Breast epithelium (tissue), 4 donors: Measurements from ENCODE around the gene TOR1A. TPM values are rescaled to one million over a fixed set of nuclear protein-coding genes. Genes with fewer than 3 reads are reported as not detected.

Experiments used
- DNase-seq, 2 donors: peaks; one replicate each; pipeline ENCODE4 v3.0.0-alpha.2; 2019; ENCODE audit warnings: low spot score in 2 of 2
- H3K27ac ChIP-seq, 2 donors: fragments of 200-600 bp; sonication (generic) in 1 of 2; one replicate each; pipeline ENCODE4 v1.5.1; 2016 to 2019; ENCODE audit warnings: mild to moderate bottlenecking in 1 of 2
- H3K27me3 ChIP-seq, 2 donors: fragments of 200-600 bp; sonication (generic) in 1 of 2; one replicate each; pipeline versions ENCODE4 v1.5.1 to v1.6.0; 2017 to 2019; ENCODE audit warnings: control low read depth in 1 of 2, mild to moderate bottlenecking in 1 of 2
- H3K36me3 ChIP-seq: fragments of 200-600 bp; one replicate; pipeline ENCODE4 v1.5.1; 2019
- H3K4me1 ChIP-seq, 2 donors: fragments of 200-600 bp; sonication (generic); one replicate each; pipeline ENCODE4 v1.5.1; 2016 to 2019; ENCODE audit warnings: control low read depth in 1 of 2
- H3K4me3 ChIP-seq, 3 donors: fragments of 200-600 bp; sonication (generic); 1 replicate in 2 of 3; 2 replicates in 1 of 3; pipeline ENCODE4 v1.5.1; 2016 to 2019; ENCODE audit warnings: mild to moderate bottlenecking in 3 of 3, moderate library complexity in 2 of 3
- H3K9me3 ChIP-seq, 2 donors: fragments of 200-600 bp; sonication (generic) in 1 of 2; one replicate each; pipeline ENCODE4 v1.5.1; 2016 to 2019; ENCODE audit warnings: control low read depth in 1 of 2
- CTCF ChIP-seq, 3 donors: fragments of 450-650 bp; IDR thresholded peaks; one replicate each; pipeline ENCODE4 v1.5.1; 2016 to 2017; ENCODE audit warnings: antibody characterized with exemption in 3 of 3, mild to moderate bottlenecking in 3 of 3, moderate library complexity in 3 of 3
- POLR2A ChIP-seq: fragments of 450-650 bp; IDR thresholded peaks from one replicate; pipeline ENCODE4 v1.6.1; 2016; ENCODE audit warnings: antibody characterized with exemption, mild to moderate bottlenecking, moderate library complexity
- POLR2AphosphoS5 ChIP-seq, 3 donors: sonication (generic); formaldehyde crosslinking; IDR thresholded peaks; one replicate each; pipeline ENCODE4 v1.6.1; 2017; ENCODE audit warnings: antibody characterized with exemption in 3 of 3
- intact Hi-C: fragments of 100-400 bp; cut with DNase I; formaldehyde crosslinking; loops from one replicate; pipeline ENCODE4 v1.15.1; 2023; ENCODE audit warnings: low total_unique reads
- total RNA-seq, 3 donors: library from RNA; depleted of rRNA; stranded (reverse); fragments of >200 nt; gene quantifications; one replicate each; pipeline ENCODE4 v1.1.0, GENCODE V29; 2016

TOR1A gene
- total RNA-seq, 3 donors from 2014 or later: 54.4 to 60.7 (median 57.8) TPM

- TF ChIP-seq CTCF (IDR thresholded peaks at IDR 0.05) (no peak), POLR2AphosphoS5 (IDR thresholded peaks at IDR 0.05) (no peak), POLR2A (no peak)
- H3K27me3 ChIP-seq: no peaks in the 10 kb centered on the region
- H3K4me1 ChIP-seq: no peaks in the 10 kb centered on the region
- intact Hi-C loops: no loop called here
- DNase-seq: no peak
- no peak overlapping the region for H3K4me3 ChIP-seq
- H3K36me3 ChIP-seq: no peaks in the 10 kb centered on the region
- no peak overlapping the region for H3K27ac ChIP-seq
- H3K9me3 ChIP-seq: no peaks in the 10 kb centered on the region
Measured at GRCh38 chr9:129864991-129865647, 41.2 kb upstream of the TOR1A start.

- Histone ChIP-seq H3K4me3 (no peak overlapping the region), H3K36me3 (no peaks in the 10 kb centered on the region), H3K27ac (no peak overlapping the region), H3K4me1 (no peaks in the 10 kb centered on the region), H3K27me3 (no peaks in the 10 kb centered on the region), H3K9me3 (no peaks in the 10 kb centered on the region)
- intact Hi-C loops: no loop called here
- no peak for DNase-seq
- TF ChIP-seq CTCF (IDR thresholded peaks at IDR 0.05) (no peak), POLR2AphosphoS5 (IDR thresholded peaks at IDR 0.05) (no peak), POLR2A (no peak)
Measured at GRCh38 chr9:129863059-129863690, 39.2 kb upstream of the TOR1A start.

- Histone ChIP-seq H3K4me3 (no peak overlapping the region), H3K9me3 (no peaks in the 10 kb centered on the region), H3K27me3 (no peaks in the 10 kb centered on the region), H3K36me3 (no peaks in the 10 kb centered on the region), H3K27ac (no peak overlapping the region), H3K4me1 (no peaks in the 10 kb centered on the region)
- intact Hi-C loops: no loop called here
- DNase-seq: no peak
- no peak for TF ChIP-seq POLR2A
- no peak for TF ChIP-seq POLR2AphosphoS5 (IDR thresholded peaks at IDR 0.05)
Measured at GRCh38 chr9:129861447-129861827, 37.5 kb upstream of the TOR1A start.

GRCh38 chr9:129860653-129861446, 36.9 kb upstream of the TOR1A start:
- Histone ChIP-seq H3K4me1 (no peaks in the 10 kb centered on the region), H3K4me3 (no peak overlapping the region), H3K27me3 (no peaks in the 10 kb centered on the region), H3K27ac (no peak overlapping the region), H3K36me3 (no peaks in the 10 kb centered on the region), H3K9me3 (no peaks in the 10 kb centered on the region)
- no peak for DNase-seq
- TF ChIP-seq POLR2AphosphoS5 (IDR thresholded peaks at IDR 0.05): no peak
- intact Hi-C loops: no loop called here

GRCh38 chr9:129858167-129858962, 34.4 kb upstream of the TOR1A start:
- Histone ChIP-seq H3K9me3 (no peaks in the 10 kb centered on the region), H3K27me3 (no peaks in the 10 kb centered on the region), H3K27ac (no peak overlapping the region), H3K36me3 (no peaks in the 10 kb centered on the region), H3K4me3 (no peak overlapping the region), H3K4me1 (no peaks in the 10 kb centered on the region)
- TF ChIP-seq POLR2A (no peak), CTCF (IDR thresholded peaks at IDR 0.05) (no peak), POLR2AphosphoS5 (IDR thresholded peaks at IDR 0.05) (no peak)
- intact Hi-C loops: loop anchor here (5.0 kb wide), 1 partner anchor 364 kb away; no protein-coding TSS in a partner anchor
- DNase-seq: no peak
